Esophagus squamous epithelium (tissue), 4 donors: ENCODE measurements around the gene ARHGEF37.

Experiments used
- CTCF ChIP-seq, 6 experiments: fragments of 450-650 bp in 4 of 6; fragments of 200-600 bp in 2 of 6; sonication (generic) in 2 of 6; IDR thresholded peaks; one replicate each; pipeline ENCODE4 v1.5.1; 2016 to 2019; ENCODE audit warnings: antibody characterized with exemption in 6 of 6, mild to moderate bottlenecking in 4 of 6, moderate library complexity in 4 of 6
- POLR2A ChIP-seq, 4 donors: fragments of 450-650 bp; IDR thresholded peaks; one replicate each; pipeline ENCODE4 v1.6.1; 2017; ENCODE audit warnings: antibody characterized with exemption in 4 of 4, mild to moderate bottlenecking in 4 of 4, moderate library complexity in 3 of 4

DNA sequence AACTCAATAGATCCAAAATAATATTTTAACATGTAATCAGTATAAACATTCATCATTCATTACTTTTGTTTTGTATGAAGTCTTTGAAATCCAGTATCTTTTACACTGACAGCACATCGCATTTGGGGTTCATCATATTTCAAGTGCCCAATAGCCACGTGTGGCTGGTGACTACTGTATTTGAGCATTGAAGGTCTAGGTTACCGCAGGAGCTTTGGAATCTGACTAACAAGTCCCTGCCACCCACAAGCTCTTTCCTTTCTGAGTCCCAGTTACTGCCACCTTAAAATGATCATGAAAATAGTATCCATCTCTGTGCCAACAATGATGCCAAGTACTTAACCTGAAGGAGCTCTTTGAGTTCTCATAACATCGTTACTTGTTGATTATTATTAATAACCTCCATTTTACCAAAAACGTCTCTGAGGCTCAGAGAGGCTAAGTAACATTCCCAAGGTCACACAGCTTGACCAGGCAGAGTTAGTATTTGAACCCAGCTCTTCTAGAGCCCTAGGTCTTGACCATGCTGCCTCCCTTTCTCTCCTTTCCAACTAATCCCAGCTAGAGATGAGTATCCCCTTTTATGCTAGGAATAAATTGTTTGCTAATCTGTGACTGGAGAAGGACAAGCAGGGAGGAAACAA lies 24.2 kb downstream of the ARHGEF37 start:
- TF ChIP-seq CTCF (IDR thresholded peaks at IDR 0.05) (no peak), POLR2A (IDR thresholded peaks at IDR 0.05) (no peak)
